Head of caudate nucleus (tissue), 42 donors: ENCODE data around the gene FN1.
"Not testable (repeated sequence)": the region's sequence is repeated elsewhere in the genome, so short reads cannot be mapped to it uniquely, and the experiment has no call there.

Source experiments
- DNase-seq, 42 donors: peaks; one replicate each; pipeline versions ENCODE4 v3.0.0 to v3.0.0-alpha.2; 2020 to 2021; ENCODE audit warnings: mixed read lengths in 7 of 42
- intact Hi-C: fragments of 100-400 bp; cut with DNase I; formaldehyde crosslinking; loops from one replicate; pipeline ENCODE4 v1.15.0; 2022

Gene FN1

DNA sequence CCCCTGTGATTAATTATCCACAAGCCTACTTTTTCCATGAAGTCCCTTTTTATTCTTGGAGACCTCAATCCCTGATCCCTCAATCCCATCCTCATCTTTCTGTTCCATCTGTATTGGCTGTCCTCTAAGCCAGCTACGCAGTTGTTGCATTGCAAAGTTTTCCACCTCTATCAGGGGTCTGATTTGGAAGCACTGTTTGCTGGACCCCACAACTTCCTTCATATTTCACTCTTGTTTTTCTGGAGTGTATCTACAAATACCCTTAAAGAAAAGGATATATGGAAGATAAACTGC, 22.4 kb downstream of the FN1 start:
- intact Hi-C loops = no loop called here
- no peak for DNase-seq

DNA sequence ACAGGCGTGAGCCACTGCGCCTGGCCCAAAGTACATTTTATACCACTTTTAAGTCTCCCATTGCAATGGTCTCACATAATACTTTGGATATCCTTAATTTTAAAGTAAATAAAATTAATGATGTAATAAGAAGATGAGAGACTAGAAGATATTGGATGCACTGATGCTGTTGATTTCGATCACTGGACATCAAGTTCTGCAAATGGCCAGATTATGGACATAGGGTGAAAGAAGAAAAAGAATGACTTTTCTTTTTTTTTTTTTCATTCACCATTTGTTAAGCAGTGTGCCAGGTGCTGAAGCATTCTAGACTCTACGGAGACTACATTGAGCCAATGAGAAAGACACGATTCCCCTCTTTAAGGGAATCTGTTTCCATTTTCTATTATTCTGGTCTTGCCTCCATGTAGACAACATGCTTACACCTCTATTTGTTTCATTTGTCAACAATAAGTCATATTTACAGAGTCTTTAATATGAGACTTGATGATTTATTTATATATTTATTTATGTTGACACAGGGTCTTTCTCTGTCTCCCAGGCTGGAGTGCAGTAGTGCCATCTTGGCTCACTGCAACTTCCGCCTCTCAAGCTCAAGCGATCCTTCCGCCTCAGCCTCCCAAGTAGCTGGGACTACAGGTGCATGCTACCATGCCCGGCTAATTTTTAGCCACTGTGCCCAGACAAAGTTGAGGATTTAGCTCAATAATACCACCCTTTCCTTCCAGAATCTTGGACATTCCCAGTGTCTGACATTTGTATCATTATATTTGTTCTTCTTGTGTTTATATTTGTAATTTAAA, 23.7 kb downstream of the FN1 start:
- intact Hi-C loops = no loop called here
- no peak for DNase-seq

DNA sequence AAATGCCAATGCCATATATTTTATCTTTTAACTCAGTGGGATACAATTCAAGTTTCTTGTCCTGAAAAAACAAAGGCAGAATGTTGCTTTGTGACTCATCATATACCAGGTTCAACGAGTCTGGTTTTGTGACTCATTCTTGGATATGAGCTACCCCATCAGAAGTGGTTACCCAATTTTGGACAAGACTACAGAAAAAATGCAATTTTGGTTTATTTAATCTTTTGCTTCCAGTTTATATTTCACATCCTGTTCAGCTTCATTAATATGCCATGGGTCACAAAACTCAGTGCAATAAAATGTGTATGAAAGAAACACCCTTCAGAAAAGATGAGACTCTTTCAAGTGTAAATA, 25.0 kb downstream of the FN1 start:
- no peak for DNase-seq
- intact Hi-C loops = no loop called here

DNA sequence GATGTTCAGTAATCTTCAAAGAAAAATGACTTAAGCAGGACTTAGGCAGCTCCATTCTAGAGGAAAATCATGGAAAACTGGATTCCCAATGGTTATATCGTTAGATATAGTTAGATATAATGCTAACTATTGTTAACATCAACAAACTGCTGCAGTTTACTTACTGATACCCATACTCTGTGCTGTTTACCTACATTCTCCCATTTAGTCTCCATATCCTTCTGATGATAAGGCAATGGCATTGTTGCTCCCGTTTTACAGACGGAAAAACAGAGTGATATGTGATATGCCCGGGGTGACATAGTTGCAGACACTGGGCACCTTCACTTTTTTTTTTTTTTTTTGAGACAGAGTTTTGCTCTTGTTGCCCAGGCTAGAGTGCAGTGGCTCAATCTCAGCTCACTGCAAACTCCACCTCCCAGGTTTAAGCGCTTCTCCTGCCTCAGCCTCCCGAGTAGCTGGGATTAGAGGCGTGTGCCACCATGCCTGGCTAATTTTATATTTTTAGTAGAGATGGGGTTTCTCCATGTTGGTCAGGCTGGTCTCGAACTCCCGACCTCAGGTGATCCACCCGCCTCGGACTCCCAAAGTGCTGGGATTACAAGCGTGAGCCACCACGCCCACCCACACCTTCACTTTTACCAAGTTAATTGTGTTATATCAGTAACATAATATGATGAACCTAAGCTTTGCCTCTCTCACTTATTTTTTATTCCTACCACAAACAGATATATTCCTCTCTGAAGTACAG, 25.5 kb downstream of the FN1 start:
- DNase-seq, intact Hi-C loops: not testable (repeated sequence)

DNA sequence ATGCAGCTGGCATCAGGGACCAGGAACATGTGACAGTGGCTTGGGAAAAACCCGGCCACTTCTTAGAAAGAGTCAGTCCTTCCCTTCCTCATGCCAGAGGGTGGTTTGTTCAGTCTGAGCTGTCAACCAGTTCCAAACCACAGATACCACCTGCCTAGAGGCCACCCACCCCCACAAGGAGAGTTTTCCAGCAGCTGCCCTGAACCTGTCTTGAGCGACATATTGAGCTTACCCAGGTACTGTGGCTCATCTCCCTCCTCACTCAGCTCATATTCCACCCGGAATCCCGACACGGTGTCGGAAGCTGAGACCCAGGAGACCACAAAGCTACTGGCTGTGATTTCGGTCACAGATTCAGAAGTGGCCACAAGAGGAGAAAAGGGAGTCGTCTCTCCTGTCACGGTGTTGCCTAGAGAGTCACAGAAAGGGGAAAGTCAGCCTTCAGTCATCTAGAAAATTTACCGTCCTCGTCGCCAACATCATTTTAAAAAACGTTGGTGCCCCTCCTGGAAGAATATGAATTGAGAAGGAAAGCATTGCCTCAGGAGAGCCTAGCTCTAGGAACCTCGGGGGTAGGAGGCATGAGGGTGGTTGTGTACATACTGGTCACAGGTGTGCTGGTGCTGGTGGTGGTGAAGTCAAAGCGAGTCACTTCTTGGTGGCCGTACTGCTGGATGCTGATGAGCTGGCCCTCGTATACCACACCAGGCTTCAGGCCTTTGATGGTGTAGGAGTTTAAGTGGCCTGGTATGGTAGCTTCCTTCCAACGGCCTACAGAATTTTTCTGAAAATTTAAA, 26.3 kb downstream of the FN1 start:
- DNase-seq = no peak
- intact Hi-C loops = no loop called here

DNA sequence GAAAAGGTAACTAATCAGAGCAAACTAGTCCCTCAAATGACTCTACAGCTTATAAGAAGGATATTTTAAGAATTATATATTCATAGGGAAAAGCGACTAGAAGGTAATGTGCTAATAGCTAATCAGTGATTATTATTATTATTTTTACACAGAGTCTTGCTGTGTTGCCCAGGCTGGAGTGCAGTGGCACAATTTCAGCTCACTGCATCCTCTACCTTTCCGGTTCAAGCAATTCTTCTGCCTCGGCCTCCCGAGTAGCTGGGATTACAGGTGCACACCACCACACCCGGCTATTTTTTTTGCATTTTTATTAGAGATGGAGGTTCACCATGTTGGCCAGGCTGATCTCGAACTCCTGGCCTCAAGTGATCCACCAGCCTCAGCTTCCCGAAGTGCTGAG, 27.4 kb downstream of the FN1 start:
- intact Hi-C loops, DNase-seq: not testable (repeated sequence)

DNA sequence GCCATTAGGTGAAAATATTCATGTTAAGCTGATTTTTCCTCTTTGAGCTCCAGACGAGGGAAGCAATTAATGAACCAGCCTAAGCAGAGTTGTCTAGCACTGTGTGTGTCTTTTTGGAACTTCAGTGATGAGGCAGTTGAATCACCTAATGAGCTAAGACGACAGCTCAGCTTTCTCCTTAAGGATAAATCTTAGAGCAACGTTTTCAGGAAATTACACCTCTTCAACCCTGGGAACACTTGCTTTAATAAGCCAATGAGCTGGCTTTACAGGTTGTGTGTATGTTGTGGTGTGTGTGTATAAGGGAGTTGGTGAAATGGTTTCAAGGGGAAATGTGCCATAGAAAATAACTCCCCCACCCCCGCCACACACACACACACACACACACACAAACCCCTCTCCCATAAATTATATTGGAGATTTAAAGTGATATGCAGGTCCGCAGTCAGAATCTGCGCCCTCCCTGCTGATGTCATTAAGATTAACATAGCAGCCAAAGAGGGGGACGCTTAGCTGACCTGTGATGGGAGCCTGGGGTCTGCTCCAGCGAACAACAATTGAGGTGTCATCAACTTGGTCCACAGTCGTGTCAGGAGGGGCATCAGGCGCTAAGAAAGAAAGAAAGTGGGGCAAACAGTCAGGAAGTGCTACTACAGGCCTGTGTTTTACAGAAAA, 28.1 kb downstream of the FN1 start:
- peak in 3 of 42 donors; percentile 6 to 21 (median 17) for DNase-seq
- intact Hi-C loops = no loop called here

DNA sequence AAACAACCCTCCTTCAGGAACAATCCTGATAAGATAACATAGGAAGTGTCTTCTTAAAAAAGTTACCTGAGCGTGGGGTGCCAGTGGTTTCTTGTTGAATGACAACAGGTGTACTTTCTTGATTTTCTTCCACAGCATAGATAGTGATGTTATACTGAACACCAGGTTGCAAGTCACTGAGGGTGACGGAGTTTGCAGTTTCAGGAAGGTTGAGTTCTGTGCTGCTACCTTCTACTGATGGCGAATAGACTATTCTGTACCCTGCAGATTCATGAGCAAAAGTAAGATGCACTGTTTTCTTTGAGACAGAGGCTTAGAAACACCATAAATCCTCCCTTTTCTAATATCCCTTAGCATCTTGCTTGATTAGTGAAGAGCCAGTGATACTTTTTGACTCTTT, 28.8 kb downstream of the FN1 start:
- no peak for DNase-seq

DNA sequence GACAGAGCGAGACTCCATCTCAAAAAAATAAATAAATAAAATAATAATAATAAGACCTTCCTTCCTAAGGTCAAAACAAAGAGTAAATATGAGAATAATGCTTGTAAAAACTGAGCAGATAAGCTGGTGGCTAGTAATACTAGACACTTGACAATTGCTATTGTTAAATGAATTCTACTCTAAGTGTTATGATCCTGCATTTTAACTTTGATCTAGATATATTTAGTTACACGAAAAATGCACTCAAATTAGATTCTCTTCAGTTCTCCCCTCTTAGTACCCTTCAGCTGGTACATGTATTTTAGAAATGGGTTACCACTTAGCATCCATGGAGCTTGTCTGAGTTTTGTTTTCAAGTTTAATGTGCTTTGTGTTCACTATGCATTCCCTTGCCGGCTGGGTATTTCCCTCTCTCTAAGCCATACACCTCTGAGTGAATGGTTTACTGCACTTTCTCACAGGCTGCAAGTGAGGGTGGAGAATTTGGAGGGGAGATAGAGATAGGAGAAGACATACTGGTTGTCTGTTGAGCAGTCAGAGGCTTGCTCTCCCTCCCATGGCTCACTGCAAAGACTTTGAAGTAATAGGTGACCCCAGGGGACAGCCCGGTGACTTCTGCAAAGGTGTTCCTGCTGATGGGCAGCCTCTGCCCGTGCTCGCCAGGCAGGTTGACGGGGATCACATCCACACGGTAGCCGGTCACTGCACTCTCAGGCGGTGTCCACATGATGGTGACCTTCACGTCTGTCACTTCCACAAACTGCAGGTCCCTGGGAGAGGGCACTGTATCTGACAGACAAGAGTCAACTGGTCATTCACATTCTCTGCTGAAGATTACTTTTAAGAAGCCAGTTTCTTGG, 29.9 kb downstream of the FN1 start:
- intact Hi-C loops = no loop called here
- no peak for DNase-seq

More for the DNA sequence above, 28.8 kb downstream of the FN1 start:
- intact Hi-C loops = no loop called here

DNA sequence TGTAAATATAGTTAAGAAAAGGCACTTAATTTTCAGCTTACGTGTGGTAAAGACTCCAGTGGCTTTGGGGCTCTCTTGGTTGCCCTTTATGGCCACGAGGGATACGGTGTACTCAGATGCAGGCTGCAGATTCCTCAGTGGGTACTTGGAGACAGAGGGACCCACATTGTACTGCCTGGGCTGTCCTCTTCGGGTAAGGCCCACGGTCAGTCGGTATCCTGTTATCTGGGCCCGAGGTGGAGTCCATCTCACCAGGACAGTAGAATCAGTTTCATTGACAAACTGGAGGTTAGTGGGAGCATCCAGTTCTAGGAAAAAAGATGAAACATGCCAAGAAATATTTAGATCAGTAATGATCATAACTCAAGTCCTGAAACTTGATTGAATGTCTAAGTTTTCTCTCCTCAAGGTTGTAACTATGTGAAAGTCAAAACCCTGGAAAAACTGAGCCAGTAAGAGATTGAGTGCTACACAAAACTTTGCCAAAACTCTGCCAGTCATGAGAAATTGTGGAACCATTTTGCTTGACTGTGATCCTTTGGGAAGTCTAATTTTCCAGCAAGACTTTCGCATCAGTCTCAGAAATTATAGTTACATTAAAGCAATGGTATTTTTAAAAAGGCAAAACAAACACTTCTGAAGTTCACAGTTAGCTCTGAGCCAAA, 31.4 kb downstream of the FN1 start:
- no peak for DNase-seq
- intact Hi-C loops = loop anchor here (5.0 kb wide), 1 partner anchor 428 kb away; no protein-coding TSS in a partner anchor

DNA sequence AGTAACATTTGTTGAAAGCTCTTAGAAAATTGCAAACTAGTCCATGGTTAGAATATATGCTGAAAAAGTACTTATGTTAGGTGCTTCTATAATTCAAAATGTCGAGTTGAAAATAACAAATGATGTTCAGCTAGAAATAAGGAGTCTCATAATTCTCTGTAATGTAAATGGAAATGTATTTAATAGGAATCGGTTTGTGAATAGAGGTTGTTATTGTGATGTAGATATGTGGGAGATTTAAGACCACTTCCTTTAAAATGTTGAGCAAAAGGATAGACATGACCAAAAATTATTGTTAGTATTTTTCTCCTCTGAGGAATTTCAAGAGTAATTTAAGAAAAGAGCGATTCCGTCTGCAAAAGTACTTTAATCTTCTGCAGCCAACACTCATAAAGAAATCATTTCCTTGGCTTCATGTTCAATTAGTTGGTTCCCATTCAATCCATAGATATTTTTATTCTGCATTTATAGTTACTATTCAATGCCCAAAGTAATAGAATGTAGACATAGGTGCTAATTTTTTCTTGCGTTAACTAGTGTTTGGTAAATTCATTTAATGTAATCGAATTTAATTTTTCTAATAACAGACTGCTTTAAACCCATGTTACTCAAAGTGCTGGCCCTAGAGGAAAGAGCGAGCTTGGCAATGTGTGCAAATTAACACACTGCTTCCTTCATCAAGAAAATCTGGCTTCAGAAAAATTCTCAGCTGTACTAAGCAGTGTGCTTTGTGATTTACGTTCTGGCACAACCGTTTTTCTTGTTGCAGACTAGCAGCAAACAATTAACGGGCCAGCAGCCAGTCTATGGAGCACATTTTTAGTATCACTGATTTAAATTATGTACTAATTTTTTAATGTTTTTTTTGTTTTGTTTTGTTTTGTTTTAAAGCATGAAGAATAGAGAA, 32.2 kb downstream of the FN1 start:
- no peak for DNase-seq
- intact Hi-C loops = loop anchor here (5.0 kb wide), 1 partner anchor 429 kb away; no protein-coding TSS in a partner anchor

DNA sequence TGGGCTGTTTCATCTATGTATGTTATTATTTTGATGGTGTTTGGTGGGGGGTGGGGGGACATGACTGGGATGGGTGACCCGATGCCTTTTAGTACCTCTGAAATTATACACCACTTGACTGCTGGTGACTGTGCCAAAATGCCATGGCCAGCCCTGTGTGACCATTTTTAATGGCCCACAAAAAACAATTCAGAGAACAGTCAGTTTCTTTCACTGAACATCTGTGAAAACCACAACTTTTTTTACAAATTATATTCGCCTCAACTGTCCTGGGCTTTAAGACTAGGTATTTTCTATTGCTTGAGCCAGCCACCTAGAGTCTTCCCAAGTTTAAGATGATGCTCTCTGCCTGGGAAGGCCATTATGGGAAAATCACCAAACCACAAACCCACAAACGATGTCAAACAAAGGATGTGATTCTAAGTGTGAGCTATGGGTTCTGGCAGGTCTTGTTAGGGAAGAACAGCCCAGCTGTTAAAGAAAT, 33.9 kb downstream of the FN1 start:
- intact Hi-C loops = loop anchor here (5.0 kb wide), 1 partner anchor 430 kb away; no protein-coding TSS in a partner anchor
- DNase-seq = no peak

DNA sequence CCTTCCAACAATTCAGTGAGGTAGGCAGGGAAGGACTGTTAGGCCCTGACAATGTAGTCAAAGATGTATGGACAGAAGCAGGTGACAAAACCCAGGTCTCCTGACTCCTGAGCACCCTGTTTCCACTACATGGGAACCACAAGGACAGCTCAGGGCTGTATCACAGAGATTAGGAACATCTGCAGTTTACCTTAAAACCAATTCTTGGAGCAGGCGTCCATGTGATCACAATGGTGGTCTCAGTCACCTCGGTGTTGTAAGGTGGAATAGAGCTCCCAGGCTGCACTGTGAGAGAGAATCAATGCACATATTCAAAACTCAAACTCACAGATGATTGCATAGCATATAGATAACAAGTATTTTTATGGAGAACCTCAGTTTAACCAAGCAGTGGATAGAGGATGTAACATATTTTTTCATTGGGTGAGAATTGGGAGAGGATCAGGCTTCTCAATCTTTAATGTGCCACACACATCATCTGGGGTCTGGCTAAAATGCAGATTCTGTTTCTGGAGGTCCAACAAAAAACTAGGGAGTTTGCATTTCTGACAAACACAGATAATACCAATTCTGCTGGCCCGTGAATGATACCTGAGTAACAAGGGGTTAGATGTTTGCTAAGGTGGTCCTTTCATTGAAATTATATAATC, 36.7 kb downstream of the FN1 start:
- no peak for DNase-seq
- intact Hi-C loops = no loop called here

DNA sequence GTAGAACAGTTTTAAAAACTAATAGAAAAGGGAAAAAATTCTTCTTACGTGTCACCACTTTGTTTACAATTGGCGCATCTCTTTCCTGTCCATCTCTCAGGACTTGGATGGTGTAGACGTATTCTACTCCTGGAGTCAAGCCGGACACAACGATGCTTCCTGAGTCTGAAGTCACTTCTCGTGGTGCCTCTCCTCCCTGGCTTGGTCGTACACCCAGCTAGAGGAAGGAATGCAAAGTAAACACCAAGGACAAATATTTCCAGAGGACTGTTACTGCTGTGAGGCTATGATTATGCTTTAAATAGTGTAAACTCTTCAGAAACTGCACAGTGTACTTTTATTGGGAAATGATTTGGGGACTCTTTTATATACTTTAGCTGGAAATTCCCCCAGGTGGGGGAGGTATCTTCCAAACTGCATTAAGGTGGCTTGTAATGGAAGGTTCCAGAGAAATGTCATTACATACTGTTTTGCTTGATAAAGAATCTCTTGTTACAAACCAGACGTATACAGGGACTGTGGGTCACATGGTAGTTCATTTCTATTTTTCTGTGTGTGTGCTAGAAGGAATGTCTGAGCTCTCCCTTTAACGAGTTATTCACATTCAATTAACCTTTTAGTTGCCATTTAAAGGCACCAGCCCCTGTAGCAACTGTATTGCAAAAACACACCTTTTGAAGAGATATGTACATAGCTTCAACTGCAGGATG, 38.1 kb downstream of the FN1 start:
- intact Hi-C loops = no loop called here

DNA sequence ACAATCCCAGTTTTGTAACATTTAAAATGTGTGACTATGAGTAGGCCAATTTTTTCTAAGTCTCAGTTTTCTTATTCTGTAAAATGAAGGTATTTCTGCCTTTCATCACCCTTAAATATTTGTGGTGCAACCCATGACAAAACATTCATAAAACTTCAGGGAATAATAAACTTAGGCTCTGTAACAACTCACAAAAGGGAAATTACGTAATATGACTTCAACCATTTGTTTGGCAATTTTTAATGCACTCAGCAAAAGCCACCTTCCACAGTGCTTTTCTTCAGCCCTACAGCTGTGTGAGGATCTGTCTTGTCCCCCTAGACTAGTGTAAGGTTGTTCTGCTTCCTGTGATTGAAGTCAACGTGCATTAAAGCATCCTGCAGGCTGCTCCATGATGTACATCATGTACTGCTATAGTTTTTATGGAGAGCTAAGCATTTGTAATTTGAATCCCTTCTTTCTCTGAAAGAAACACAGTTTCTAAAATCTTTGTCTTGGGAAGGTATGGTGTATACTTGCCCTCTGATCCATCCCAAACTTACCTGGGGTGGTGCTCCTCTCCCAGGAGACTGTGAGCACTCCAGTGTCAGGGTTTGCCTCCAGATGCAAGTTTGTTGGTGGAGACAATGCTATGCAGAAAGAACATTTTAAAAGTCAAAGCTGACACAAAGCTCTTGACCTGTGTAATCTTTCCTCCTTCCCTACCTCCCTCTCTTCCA, 39.1 kb downstream of the FN1 start:
- DNase-seq = no peak
- intact Hi-C loops = no loop called here

More for the DNA sequence above, 38.1 kb downstream of the FN1 start:
- no peak for DNase-seq
